Effector memory CD4-positive, alpha-beta T cell (primary cell): ENCODE results near the gene PRDX3.

Source experiments
- DNase-seq, 3 donors: peaks; one replicate each; pipeline ENCODE4 v3.0.0-alpha.2; 2020
- H3K27ac ChIP-seq: 2 replicates; pipeline ENCODE4 v1.7.0; 2013; ENCODE audit warnings: mild to moderate bottlenecking, low read length, moderate library complexity; ENCODE audit not compliant: insufficient read depth, poor library complexity, severe bottlenecking
- H3K27me3 ChIP-seq: replicated peaks from 2 replicates; pipeline ENCODE4 v1.7.0; 2013; ENCODE audit warnings: mild to moderate bottlenecking, low read length; ENCODE audit not compliant: insufficient read depth, control insufficient read depth, poor library complexity, severe bottlenecking
- H3K36me3 ChIP-seq: 2 replicates; pipeline ENCODE4 v1.7.0; 2013; ENCODE audit warnings: mild to moderate bottlenecking, low read length, moderate library complexity; ENCODE audit not compliant: control insufficient read depth, insufficient read depth
- H3K4me1 ChIP-seq: 2 replicates; pipeline ENCODE4 v1.7.0; 2013; ENCODE audit warnings: low read length, mild to moderate bottlenecking; ENCODE audit not compliant: control insufficient read depth, insufficient read depth, poor library complexity, severe bottlenecking
- H3K4me3 ChIP-seq: 2 replicates; pipeline ENCODE4 v1.7.0; 2013; ENCODE audit warnings: low read length, low read depth, mild to moderate bottlenecking; ENCODE audit not compliant: insufficient read depth, poor library complexity, severe bottlenecking
- H3K9me3 ChIP-seq: 2 replicates; pipeline ENCODE4 v1.7.0; 2013; ENCODE audit warnings: mild to moderate bottlenecking, low read length, moderate library complexity; ENCODE audit not compliant: control insufficient read depth
- total RNA-seq, 3 donors: gene quantifications; one replicate each; lab custom pipeline; 2026; lab: John Stamatoyannopoulos, UW

PRDX3 gene
- total RNA-seq = 9.0 to 12.6 (median 10.9) reads per million in 3 donors

DNA sequence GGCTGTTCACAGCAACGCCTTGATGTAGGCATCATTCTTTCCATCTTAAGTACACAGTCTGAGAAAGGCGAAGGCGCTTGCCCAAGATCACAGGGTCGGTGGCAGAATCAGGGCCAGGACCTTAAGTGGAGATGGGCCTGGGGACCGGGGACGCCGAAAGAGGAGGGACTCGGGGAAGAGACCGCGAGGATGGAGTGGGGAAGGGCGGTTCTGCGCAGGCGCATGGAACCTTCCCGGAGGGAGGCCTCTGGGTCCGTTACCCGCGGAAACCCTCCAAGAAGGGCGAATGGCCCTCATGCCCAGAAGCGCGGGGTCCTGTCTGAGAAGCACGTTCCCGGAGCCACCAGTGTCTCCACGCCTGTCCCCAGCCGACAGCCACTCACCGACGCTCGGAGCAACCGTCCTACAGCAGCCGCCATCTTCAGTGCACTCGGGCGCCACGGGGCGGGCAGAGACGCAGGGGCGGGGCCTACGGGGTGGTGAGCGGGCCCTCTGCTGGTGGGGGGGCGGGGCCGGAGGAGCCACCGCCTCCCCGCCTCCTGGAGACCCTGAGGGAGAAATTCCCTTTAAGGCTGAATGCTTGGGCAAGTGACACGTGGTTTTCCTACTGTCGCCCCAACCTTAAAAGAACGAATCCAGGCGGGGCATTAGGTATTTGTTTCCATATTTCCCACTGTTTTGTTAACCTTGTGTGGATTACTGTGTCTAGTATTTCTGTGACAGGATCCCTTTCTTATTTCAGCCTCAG lies at the start of gene PRDX3:
TSS of gene PRDX3 (minus strand) at position 441 of the 748 bp plus-strand sequence. CDS start at position 419, 22 bp downstream.
- H3K27me3 ChIP-seq = no peaks in the 10 kb centered on the region
- peak; percentile 81 to 89 (median 85) for DNase-seq
- peaks cover 7% of the 10 kb centered on the region for H3K36me3 ChIP-seq
- no peaks in the 10 kb centered on the region for H3K9me3 ChIP-seq
- H3K27ac ChIP-seq = peak within 1 kb of the TSS; percentile 87
- peak within 1 kb of the TSS; percentile 97 for H3K4me3 ChIP-seq
- H3K4me1 ChIP-seq = peaks cover 10% of the 10 kb centered on the region

DNA sequence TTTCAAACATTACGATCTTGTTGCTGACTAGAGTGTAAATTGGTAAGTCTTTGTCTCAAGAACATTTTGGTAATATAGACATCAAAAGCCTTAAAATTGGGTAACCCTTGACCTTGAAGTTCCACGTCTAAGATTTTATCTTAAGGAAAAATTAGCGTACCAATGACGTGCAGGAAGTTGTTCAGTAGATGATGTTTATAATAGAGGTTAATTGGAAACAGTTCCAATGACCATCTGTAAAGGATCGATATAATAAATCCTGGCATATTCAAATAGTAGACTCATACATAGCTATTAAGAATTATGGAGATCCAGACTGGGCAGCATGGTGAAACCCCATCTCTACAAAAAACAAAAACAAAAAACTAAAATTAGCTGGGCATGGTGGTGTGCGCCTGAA lies 49.2 kb upstream of the PRDX3 start:
- Histone ChIP-seq H3K9me3 (no peaks in the 10 kb centered on the region), H3K27me3 (no peaks in the 10 kb centered on the region), H3K4me3 (no peak overlapping the region), H3K27ac (no peak overlapping the region), H3K36me3 (no peaks in the 10 kb centered on the region), H3K4me1 (no peaks in the 10 kb centered on the region)
- DNase-seq = no peak

DNA sequence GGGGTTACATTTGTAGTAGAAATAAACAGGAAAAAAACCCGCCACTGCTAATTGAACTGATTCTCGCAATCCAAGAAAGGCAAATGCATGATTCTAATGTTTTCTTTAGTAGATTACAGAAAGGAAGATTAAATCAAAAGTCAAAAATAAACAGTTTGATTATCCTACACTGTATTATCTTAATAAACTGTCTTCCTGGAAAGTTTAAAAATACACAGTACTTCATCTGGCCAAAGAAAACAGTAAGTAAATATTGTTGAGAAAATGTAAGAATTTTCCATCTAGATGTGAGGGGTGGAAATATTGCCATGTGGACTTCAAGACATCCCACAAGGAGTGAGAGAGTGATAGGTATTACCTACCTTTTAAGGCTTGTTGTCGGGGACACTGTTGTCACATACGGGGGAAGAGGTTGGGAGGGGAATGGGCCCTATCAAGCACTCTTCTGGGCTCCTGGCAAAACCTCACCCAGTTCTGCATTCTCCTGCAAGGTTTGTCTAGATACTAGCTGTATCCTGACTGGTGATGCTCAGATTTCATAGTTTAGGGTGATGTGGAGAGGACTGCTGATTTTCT lies 46.6 kb upstream of the PRDX3 start:
- no peaks in the 10 kb centered on the region for H3K36me3 ChIP-seq
- H3K27me3 ChIP-seq = no peaks in the 10 kb centered on the region
- DNase-seq = no peak
- no peak overlapping the region for H3K4me3 ChIP-seq
- H3K9me3 ChIP-seq = no peaks in the 10 kb centered on the region
- no peaks in the 10 kb centered on the region for H3K4me1 ChIP-seq
- H3K27ac ChIP-seq = no peak overlapping the region

DNA sequence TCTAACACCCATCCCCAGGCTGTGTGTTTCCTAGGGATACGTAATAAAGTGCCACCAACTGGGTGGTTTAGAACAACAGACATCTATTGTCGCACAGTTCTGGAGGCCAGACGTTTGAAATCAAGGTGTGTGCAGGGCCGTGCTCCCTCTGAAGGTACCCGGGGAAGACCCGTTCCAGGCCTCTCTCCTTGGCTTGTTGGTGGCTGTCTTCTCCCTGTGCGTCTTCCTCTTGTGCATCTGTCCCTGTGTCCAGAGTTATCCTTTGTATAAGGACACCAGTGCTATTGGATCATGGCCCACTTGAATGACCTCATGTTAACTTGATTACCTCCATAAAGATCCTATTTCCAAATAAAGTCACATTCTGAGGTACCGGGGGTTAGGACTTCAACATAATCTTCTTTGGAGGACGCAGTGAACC lies 44.4 kb upstream of the PRDX3 start:
- DNase-seq = no peak
- no peaks in the 10 kb centered on the region for H3K4me1 ChIP-seq
- no peaks in the 10 kb centered on the region for H3K36me3 ChIP-seq
- no peak overlapping the region for H3K4me3 ChIP-seq
- no peaks in the 10 kb centered on the region for H3K9me3 ChIP-seq
- no peaks in the 10 kb centered on the region for H3K27me3 ChIP-seq
- H3K27ac ChIP-seq = no peak overlapping the region

DNA sequence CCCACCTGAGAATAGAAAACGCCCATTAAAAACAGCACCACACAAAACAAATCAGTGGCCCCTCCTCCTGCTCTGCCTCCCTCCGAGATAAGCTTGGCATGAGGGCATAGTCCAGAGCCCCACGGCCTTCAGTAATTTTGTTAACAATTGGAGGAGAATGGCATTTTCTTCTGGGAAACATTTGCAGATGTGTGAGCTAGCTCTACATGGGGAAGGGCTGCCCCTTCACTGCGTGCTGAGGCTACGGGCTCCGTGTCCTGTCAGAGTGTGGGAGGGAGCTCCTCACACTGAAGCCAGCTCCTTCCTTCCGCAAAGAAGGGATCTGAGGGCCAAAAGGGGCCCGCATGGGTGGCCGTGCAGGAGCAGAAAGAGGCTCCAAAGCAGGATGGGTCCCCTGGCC lies 43.9 kb upstream of the PRDX3 start:
- no peaks in the 10 kb centered on the region for H3K36me3 ChIP-seq
- H3K4me1 ChIP-seq = no peaks in the 10 kb centered on the region
- H3K9me3 ChIP-seq = no peaks in the 10 kb centered on the region
- H3K4me3 ChIP-seq = no peak overlapping the region
- H3K27me3 ChIP-seq = no peaks in the 10 kb centered on the region
- H3K27ac ChIP-seq = no peak overlapping the region
- no peak for DNase-seq

DNA sequence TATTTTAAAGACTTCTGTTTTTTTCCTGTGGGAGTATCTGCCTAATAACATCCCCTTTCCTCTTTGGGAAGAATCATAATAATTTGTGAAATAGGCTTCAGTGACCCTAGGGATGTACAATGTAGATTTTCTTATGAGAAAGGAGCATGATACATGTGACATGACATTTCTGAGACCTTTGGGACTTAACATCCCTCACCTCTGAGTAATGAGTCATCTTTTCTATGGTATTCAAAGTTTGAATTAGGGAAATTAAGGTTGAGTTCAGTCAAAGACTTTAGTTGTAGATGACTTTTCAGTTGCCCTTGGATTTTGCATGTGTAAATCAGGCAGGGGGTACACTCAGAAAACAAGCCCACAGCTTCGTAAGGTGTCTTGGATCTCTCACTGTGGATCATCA lies 43.1 kb upstream of the PRDX3 start:
- Histone ChIP-seq H3K4me1 (no peaks in the 10 kb centered on the region), H3K9me3 (no peaks in the 10 kb centered on the region), H3K36me3 (no peaks in the 10 kb centered on the region), H3K27me3 (no peaks in the 10 kb centered on the region), H3K27ac (no peak overlapping the region), H3K4me3 (no peak overlapping the region)
- no peak for DNase-seq

DNA sequence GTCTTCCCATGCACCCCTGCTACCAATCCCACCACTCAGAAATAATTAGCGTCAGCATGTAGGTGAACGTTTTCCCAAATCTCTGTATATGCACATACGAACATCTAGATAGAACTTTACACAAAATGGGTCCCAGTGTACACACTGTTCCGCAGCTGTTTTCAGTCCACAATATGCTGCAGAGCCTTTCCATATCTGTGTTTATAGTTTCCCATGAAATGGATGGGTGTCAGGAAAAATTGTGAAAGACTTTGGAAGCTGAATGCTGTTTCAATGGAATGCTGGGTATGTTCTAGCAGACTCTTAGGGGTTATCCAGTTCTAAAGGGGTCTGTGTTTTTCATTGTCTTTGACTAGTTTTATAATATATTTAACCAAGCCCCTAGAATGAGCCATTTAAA lies 42.6 kb upstream of the PRDX3 start:
- no peak for DNase-seq
- H3K4me1 ChIP-seq = no peaks in the 10 kb centered on the region
- H3K27ac ChIP-seq = no peak overlapping the region
- H3K36me3 ChIP-seq = no peaks in the 10 kb centered on the region
- H3K27me3 ChIP-seq = no peaks in the 10 kb centered on the region
- H3K4me3 ChIP-seq = no peak overlapping the region
- no peaks in the 10 kb centered on the region for H3K9me3 ChIP-seq

DNA sequence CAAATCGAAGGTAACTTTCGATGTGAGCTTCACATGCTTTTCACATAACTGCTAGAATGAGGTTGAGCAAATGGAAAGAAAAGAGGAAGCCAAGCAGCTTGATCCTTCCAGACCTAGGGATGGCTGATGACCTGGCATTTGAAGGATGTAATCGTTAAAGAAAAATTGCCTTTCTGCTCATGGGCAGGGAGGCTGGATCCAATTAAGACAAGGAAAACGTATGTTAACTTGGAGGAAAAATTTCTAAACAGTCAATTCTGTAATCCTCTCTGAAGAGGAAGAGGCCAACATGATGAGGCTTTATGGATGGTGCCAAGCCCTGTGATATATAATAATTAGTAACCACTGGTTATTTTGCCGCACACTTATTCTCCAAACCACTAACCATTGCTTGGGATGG lies 41.3 kb upstream of the PRDX3 start:
- no peak for DNase-seq

DNA sequence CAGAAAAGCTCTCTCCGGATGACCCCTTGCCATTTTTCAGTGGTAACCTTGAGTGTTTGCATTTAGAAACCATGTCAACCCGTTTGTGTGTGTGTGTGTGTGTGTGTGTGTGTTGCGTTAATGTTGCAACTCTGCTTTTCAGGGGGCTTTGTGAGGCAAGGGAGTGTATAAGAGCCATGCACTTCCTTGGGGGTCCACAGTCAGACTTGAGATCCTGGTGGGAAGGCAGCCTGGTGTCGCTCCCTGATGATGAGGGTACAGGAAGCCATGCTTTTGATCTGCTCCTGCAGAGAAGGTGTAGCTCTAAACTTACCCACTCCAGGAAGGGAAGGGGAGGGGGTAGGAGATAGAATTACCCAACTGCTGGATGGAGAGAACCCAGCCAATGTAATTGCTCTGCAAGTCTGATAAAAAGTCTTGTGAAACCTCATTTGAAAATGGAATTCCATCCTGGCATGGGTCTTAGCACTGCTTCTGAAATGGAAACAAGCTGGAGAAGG lies 39.4 kb upstream of the PRDX3 start:
- no peak overlapping the region for H3K27ac ChIP-seq
- no peak overlapping the region for H3K4me3 ChIP-seq
- H3K27me3 ChIP-seq = no peaks in the 10 kb centered on the region
- no peaks in the 10 kb centered on the region for H3K9me3 ChIP-seq
- no peak for DNase-seq
- H3K36me3 ChIP-seq = no peaks in the 10 kb centered on the region
- H3K4me1 ChIP-seq = peaks cover under 1% of the 10 kb centered on the region

More for the DNA sequence above, 41.3 kb upstream of the PRDX3 start:
- Histone ChIP-seq H3K27me3 (no peaks in the 10 kb centered on the region), H3K36me3 (no peaks in the 10 kb centered on the region), H3K9me3 (no peaks in the 10 kb centered on the region), H3K4me3 (no peak overlapping the region), H3K4me1 (no peaks in the 10 kb centered on the region), H3K27ac (no peak overlapping the region)

DNA sequence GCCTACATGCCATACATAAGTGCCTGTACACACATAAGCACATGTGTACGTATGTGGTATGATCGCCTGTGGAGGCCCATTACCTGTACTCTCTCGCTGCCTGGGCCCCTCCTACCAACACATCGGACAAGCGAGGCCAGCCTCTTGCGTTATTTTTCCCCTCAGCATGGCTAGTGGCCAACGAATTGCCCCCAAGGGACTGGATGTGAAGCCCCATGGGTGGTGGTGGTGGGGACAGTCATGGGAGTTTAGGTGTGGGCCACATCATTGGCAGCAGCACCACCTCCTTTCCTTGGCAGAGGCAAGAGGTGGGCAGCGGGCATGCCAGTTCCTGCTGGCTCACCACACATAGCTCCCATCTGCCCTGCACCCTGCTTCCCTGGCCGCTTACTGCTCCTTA lies 38.8 kb upstream of the PRDX3 start:
- no peak overlapping the region for H3K27ac ChIP-seq
- DNase-seq = no peak
- no peaks in the 10 kb centered on the region for H3K27me3 ChIP-seq
- H3K9me3 ChIP-seq = no peaks in the 10 kb centered on the region
- H3K4me1 ChIP-seq = peaks cover 6% of the 10 kb centered on the region
- no peak overlapping the region for H3K4me3 ChIP-seq
- no peaks in the 10 kb centered on the region for H3K36me3 ChIP-seq
